GM21529 (cell line): ENCODE measurements around the gene NSD1.
"Not testable (repeated sequence)": the region's sequence is repeated elsewhere in the genome, so short reads cannot be mapped to it uniquely, and the experiment has no call there.

ENCODE experiments used
- ATAC-seq: cut with Tn5 transposase; IDR thresholded peaks from one replicate; pipeline ENCODE4 v1.9.1; 2021; ENCODE audit not compliant: unreplicated experiment

The NSD1 gene

DNA sequence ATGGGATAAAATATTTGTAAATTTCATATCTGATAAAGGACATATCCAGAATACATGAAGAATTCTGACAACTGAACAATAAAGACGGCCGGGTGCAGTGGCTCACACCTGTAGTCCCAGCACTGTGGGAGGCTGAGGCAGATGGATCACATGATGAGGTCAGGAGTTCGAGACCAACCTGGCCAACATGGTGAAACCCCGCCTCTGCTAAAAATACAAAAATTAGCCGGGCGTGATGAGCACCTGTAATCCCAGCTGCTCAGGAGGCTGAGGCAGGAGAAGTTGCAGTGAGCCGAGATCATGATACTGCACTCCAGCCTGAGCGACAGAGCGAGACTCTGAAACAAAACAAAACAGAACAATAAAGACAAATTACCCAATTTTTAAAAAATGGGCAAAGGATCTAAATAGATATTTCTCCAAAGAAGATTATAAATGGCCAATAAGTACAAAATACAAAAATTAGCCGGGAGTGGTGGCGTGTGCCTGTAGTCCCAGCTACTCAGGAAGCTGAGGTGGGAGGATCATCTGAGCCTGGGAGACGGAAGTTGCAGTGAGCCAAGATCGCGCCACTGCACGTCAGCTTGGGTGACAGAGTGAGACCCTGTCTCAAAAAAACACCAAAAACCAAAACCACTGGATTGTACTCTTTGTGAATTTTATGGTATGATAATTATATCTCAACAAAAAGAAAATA lies 9.6 kb upstream of the NSD1 start:
- ATAC-seq: peak; percentile 57

DNA sequence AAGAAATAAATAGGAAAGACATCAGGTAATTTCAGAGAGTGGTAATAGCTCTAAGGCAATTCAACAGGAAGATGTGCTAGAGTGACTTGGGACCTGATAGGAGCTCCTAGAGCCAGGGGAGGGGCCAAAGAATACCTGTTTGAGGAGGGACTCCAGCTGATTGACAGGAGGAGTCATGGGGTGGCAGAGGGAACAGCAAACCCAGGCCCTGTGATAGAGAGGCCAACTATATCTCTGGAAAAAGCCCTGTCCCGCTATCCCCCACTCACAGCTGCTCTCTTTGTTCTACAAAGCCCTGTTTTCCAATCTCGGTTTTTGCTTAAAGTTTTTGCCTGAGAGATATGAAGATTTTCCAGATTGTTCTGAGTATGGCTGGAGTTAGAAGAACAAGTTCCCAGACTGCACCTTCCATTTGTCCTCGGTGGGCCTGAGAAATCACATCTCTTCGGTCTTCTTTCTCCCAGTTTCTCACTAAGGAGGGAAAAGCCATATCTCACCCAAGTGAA lies 9.0 kb upstream of the NSD1 start:
- ATAC-seq: peak; percentile 64

DNA sequence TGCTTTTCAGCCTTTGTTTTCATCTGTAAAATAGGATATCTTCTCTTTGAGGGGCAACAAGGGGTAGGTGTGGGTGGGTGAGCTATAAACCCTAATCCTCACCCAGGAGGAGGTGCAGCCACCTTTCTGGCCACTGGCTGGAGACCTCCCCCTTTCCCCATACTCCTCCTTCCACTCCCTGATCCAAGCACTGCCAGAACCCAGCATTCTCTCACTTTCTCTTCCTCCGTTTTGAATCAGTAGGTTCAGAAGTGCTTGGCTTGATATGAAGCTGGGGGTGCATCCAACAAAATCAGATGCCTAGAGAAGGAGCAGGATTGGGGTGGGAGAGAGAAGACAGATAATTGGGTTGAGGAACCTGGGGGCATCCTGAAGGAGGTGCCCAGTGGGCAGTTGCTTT lies 6.8 kb upstream of the NSD1 start:
- ATAC-seq: no peak

DNA sequence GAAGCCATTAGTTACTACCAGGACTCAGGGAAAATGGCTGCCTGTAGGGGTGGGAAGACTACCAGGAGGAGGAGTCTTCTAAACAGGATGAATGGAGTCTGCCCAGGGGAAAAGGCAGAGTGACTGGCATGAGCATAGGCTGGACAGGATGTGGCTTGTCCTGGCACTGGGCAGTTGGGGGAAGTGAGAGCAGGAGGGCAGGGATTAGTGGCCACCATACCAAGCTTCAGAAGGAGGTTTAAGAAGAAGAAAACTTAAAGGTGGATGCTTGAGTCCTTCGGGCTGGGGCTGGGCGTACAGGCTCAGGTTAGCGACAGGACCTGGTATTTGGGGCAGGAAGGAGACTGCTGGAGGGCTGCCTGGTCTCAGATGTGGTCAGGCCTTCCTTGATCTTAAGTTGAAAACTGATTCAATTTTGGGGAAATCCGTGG lies 5.0 kb upstream of the NSD1 start:
- ATAC-seq: no peak

DNA sequence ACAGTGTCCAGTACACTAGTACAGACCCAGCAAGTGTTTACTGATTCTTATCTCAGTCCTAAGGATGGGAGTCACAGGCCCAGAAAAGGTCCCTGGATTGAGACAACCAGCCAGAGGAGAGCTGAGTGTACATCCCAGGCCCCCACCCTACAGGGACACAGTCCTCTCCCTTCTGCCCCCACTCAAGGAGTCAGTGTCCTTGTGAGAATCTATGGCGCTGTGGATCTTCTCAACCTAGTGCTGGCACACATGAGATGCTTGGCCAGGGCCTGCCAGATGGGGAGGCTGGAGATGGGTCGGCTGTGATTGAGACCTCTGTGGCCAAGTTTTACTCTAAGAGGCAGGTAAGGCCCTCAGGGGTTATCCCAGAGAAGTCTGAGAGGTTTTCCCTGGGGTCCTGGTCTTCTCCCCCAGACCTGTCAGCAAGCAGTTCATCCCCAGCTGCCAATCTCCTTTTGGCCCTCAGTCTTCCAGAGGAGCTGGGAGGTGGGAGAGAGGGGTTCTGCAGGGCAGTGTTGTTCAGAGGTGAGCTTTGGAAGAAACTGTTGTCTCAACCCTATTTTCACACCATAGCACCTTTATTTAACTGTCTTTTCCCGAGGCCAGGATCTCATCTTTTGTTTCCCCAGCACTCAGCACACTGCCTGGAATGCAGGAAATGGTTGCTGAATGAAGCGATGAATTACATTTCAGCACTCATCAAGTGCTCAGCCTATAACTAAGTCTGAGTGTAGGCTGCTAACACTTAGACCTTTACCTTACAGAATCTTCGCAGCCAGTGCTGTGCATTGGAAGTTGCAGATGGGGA lies 3.2 kb upstream of the NSD1 start:
- ATAC-seq: no peak

DNA sequence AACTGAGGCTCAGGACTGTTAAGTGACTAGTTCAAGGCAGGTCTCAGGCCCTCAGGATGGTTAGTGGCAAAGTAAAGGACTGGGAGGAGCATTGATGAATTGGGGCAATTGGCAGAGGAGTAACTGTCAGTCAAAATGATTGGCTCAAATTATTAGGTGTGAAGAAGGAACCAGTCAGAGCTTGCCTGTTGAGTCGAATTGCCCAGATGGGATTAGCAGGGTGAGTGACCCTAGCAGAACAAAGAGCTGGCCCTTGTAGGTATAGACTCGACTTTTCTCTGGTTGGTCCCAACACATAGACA lies 2.6 kb upstream of the NSD1 start:
- no peak for ATAC-seq

DNA sequence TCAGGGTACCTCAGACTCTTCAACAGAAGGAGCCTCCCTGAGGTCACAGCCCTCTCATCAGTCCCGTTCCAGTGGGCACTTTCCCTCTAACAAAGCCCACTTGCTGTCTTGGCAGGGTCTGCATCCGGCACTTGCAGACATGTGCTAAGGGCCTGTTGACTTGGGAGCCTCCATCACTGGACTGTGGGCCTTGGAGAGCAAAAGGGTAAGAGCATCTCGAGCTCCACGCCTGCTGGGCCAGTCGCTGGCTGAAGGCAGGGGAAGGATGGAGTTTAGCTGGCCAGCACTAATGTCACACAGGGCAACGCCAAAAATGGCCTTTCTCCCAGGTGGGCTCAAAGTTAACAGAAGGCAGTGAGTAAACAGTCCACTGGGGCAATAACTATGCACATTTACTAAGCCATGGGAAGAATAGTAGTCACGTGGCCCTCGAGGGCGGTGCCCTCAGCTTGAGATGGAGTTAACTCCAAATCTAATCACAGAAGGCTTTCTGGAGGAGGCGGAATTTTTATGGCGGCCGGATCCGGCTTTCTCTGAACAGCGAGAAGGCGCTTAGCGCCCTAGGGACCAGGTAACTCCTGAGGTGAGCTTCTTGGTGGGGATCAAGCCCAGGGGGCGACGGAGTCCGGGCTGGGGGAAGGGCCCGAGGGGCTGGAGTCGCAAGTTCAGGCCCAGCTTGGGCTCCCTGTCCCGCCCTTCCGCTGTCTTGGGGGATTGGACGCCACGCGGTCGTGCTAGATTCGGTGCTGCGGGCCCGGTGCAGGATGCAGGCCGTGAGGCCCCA lies 2.0 kb upstream of the NSD1 start:
- no peak for ATAC-seq

DNA sequence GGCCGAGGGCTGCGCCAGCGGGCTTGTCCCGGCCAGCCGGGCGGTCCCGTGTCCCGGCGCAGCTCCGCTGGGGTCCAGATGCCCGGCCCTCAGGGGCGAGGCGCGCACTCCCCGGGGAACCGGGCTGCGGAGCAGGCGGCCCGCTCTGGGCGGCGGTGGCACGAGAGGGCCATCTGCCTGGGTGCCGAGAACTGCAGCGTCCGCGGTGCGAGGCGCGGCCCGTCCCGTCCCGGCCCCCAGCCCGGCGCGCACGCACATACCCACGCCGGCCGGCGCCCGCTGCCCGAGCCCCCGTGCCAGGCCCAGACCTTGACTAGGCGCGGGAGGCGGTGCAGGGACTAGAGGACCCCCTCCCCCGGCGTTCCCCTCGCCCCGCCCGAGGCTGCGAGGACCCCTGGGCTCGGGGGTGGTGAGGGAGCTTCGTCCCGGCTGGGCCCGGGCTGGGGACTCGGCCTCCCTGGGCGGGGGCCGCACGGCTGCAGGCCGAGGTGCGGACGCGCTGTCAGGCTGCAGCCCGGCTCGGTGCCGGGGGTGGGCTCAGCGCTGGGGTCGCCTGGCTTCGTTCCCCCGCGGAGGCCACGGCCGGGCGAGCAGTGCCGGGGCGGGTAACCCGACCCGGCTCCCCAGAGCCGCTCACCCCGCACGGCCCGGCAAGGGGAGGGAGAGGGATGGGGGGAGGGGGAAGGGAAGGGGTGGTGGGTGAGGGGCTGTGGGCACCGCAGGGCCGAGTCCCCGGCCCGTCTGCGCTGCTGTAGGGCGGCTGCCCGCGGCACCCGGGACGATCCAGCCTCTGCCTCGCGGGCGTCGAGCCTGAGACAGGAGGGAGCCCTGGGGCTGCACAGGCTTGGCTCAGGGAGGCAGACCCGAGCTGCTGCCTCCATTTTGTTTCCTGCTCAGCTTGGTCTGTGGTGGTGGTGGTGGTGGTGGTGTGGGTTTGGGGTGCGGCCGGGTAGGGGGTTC lies 1.2 kb upstream of the NSD1 start:
- ATAC-seq: peak; percentile 2

DNA sequence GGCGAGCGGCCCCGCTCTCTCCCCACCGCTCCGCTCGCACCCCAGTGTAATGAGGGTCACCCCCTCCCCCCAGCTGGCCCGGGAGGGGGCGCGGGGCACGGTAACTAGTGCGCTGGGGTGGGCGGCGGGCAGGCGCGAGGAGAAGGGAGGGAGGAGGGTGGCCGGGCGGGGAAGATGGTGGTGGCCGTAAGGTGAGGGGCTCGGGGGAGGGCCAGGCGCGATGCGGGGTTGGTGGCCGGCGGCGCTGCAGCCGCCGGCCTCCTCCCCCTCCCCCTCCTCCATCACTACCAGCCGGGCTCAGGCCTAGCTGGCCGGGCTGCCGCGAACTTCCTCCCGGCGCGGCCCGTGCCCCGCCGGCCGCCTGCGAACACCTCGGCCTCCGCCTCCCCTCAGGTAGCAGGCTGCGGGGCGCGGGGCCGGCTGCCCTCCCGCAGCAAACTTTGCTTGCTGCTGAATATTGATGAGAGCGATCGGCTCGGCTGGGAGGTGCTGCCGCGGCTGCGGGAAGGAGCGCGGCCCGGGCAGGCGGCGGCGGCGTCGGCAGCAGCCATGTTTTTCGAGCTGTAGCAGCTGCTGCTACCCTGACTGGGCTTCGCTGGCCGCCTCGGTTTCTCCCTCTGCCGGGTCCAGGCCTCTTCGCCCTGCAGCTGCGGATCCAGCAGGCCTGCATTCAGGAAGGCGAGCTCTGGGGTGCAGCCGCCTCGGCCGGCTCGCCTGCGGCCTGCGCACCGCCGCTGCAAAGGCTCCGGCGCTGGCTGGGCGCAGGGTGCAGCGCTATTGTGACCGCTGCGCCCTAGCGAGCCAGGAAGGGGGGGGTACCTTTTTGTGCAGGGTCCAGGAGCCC lies 502 bp downstream of the NSD1 start:
- peak; percentile 32 for ATAC-seq

DNA sequence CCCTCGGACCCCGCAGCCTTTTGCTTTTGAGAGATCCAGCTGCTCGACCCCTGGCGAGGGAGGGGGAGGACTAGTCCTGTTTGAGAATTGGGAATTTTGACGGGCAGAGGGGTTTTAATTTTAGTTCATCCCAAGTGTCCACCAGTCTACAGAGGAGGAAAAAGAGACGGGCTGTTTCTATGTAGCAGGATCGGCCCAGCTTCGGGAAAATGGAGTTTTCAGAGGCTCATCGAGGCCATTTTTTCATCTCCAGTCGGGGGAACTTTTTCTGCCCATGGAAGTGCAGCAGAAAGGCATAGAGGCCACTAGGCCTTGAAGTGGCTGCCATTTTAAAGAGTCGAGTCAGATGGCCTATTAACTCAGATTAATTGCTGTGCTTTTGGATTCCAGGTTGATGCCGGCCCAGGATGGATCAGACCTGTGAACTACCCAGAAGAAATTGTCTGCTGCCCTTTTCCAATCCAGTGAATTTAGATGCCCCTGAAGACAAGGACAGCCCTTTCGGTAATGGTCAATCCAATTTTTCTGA lies 1.2 kb downstream of the NSD1 start:
- no peak for ATAC-seq

DNA sequence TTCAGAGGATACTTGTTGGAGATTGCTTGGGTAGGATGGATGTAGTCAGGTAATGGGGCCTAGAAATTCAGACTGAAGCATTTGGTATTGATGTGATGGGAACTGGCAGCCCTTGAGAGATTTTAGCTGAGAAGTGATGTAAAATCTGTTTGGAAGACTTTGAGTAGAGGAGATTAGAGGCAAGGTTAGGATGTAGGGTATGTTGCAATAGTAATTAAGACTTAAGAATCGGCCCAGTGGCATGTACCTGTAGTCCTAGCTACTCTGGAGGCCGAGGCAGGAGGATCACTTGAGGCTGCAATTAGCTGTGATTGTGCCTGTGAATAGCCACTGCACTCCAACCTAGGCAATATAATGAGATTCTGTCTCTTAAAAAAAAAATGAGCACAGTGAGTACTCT lies 6.7 kb downstream of the NSD1 start:
- ATAC-seq: no peak

DNA sequence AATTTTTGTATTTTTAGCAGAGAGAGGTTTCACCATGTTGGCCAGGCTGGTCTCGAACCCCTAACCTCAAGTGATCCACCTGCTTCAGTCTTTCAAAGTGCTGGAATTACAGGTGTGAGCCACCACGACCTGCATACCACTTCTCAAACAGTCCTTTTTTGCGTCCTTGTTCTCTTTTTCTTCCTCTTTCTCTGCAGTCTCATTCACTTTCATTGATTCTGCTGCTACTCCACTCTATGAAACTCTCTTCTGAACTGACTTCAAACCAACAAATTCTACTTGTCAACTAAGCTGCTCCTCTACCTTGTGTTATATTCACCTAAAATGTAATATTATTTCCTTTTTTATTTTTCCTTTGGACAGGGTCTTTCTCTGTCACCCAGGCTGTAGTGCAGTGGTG lies 7.9 kb downstream of the NSD1 start:
- no peak for ATAC-seq

DNA sequence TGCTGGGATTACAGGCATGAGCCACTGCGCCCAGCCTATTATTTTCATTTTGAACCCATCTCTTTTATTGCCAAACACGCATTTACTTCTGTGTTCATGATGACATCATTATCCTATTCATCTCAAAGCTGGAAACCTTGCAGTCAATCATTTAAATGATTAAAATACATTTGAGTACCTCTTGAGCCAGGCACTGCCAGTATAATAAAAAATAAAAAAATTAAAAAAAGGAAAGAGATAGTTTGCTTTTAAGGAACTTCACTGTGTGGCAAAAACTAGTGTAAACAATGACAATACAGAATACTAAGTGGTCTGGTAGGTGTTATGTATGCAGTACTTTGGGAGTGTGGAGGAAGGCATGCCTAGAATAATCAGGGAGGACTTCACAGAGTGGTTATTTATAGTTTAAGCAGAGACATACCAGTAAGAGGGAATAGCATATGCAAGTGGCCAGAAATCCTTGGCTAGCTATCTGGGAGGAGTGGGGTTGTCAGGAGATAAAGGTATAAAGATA lies 8.6 kb downstream of the NSD1 start:
- ATAC-seq: no peak

DNA sequence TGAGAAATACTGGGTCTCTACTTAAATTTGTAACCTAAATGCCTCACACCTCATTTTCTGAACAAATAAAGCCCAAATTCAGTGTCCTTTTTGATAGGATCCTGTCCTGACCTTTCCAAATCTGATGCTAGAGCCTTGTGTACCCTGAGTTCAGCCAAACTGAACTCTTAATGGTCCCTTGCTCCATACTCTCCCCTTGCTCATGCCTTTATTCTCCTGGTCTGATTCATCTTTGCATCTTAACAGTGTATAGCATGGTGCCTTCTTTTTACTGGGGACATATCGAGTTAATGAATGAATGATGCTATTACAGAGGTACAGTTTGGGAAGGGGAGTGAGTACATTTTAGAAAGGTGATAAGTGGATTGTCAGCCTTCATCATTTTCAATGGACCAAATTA lies 9.2 kb downstream of the NSD1 start:
- ATAC-seq: no peak

DNA sequence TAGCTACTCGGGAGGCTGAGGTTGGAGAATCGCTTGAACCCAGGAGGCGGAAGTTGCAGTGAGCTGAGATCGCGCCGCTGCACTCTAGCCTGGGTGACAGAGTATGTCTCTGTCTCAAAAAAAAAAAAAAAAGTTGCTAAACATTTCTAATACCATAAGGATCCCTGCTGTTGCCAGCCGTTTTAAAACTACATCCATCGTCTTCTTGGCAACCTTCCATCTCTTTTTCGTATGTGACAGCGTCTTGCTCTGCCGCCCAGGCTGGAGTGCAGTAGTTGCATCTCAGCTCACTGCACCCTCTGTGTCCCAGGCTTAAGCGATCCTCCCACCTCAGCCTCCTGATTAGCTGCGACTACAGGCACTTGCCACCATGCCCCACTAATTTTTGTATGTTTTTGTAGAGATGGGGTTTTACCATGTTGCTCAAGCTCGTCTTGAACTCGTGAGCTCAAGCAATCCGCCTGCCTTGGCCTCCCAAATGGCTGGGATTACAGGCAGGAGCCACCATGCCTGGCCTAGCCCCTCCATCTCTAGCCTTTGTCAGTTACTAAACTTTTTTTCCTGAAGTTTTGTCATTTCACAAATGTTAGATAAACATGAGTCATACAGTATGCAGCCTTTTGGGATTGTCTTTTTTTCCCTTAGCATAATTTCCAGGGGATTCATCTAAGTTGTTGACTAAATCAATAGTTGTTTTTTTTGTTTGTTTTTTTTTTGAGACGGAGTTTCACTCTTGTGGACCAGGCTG lies 13.5 kb downstream of the NSD1 start:
- ATAC-seq: no peak

DNA sequence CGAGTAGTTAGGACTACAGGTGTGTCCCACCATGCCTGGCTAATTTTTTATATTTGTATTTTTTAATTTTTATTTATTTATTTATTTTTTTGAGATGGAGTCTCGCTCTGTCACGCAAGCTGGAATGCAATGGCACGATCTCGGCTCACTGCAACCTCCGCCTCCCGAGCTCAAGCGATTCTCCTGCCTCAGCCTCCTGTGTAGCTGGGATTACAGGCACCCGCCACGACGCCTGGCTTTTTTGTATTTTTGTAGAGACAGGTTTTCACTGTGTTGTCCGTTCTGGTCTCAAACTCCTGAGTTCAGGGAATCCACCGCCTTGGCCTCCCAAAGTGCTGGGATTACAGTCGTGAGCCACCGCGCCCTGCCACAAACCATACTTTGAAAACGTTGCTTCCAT lies 16.5 kb downstream of the NSD1 start:
- ATAC-seq: not testable (repeated sequence)

DNA sequence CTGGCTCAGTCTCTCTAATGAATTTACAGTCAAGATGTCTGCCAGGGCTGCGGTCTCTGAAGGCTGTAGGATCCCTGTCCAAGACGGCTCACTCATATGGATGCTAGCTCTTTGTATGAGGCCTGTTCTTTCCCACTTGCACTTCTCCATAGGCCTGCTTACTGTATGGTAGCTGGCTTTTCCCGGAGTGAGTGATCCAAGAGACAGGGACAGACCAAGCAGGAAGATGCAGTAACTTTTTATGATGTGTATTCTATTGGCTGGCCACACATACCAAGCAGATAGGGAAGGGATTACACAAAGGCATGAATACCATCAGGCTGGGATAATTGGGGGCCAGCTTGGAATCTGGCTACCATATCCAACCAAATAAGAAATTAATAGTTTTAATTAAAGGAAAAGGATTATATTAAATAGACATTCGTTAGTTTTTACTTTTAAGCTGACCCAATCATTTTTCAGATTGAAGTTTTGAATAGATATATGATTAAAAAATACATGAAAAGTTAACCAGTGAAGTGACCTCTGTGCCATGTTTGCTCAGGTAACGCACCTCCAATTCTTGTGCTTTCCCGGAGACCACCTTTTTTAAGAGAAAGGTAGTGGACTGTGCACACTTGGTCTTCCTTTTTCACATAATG lies 20.6 kb downstream of the NSD1 start:
- no peak for ATAC-seq

DNA sequence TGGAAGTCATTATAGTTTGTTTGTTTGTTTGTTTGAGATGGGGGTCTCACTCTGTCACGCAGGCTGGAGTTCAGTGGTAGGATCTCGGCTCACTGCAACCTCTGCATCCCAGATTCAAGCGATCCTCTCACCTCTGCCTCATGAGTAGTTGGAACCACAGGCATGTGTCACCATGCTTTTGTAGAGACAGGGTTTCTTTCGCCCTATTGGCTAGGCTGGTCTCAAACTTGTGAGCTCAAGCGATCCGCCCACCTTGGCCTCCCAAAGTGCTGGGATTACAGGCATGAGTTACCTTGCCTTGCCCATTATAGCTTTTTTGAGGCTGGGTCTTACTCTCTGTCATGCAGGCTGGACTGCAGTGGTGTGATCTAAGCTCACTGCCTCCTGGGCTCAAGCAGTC lies 28.8 kb downstream of the NSD1 start:
- ATAC-seq: no peak
